ENCODE measurements around the gene IFNLR1. TPM values are rescaled to one million over a fixed set of nuclear protein-coding genes. Genes with fewer than 3 reads are reported as not detected.
A peak's percentile ranks its signal among the peaks of the same experiment; 100 is the strongest.

IFNLR1 gene
- polyA plus RNA-seq, 1 donor (not counting 4 experiments of a cell fraction or from before 2014, with no cell fraction given): 3.4 TPM

- Histone ChIP-seq H3K27me3 (ENCODE audit: control insufficient read depth, extremely low read depth, insufficient read depth, low read length) (no peaks in the 10 kb centered on the region), H3K9me3 (ENCODE audit: control insufficient read depth, low read depth, low read length) (no peaks in the 10 kb centered on the region), H3K9me1 (ENCODE audit: control insufficient read depth, extremely low read depth, insufficient read depth, low read length) (no peaks in the 10 kb centered on the region), H2AFZ (ENCODE audit: control insufficient read depth, low read length) (no peak overlapping the region), H4K20me1 (ENCODE audit: control insufficient read depth, extremely low read depth, insufficient read depth, low read length) (no peaks in the 10 kb centered on the region), H3K4me3 (ENCODE audit: control insufficient read depth in 2 of 3, extremely low read depth in 1 of 3, insufficient read depth in 2 of 3, low read depth in 1 of 3, low read length in 3 of 3) (no peak overlapping the region), H3K4me1 (ENCODE audit: control insufficient read depth, extremely low read depth, insufficient read depth, low read length) (peaks cover 35% of the 10 kb centered on the region), H3K36me3 (ENCODE audit: control insufficient read depth in 2 of 2, extremely low read depth in 1 of 2, insufficient read depth in 2 of 2, low read length in 2 of 2) (peaks cover 0 to 1% of the 10 kb centered on the region in 2 experiments), H3K4me2 (ENCODE audit: control insufficient read depth, extremely low read depth, insufficient read depth, low read depth, low read length) (no peak overlapping the region), H3K9ac (ENCODE audit: control insufficient read depth, extremely low read depth, insufficient read depth, low read length) (no peak overlapping the region), H3K27ac (ENCODE audit: control insufficient read depth, insufficient read depth, low read length) (no peak overlapping the region), H3K79me2 (ENCODE audit: control insufficient read depth, insufficient read depth, low read length) (no peaks in the 10 kb centered on the region)
- dilution Hi-C loops (cut with MboI; ENCODE audit: extremely low pct_ligation_motif_present, low sequenced_read_pairs): no loop called here
- no peak for TF ChIP-seq CTCF (optimal IDR thresholded peaks at IDR 0.05 in 1 of 3, IDR thresholded peaks at IDR 0.05 in 1 of 3, conservative IDR thresholded peaks at IDR 0.05 in 1 of 3; ENCODE audit: extremely low read depth in 1 of 3, insufficient read depth in 2 of 3, low read length in 3 of 3)
- DNase-seq (ENCODE audit: low read depth, low spot score) (no peak), FAIRE-seq (no peak)
Observed at GRCh38 chr1:24121406-24121805, 65.7 kb downstream of the IFNLR1 start.

DNA sequence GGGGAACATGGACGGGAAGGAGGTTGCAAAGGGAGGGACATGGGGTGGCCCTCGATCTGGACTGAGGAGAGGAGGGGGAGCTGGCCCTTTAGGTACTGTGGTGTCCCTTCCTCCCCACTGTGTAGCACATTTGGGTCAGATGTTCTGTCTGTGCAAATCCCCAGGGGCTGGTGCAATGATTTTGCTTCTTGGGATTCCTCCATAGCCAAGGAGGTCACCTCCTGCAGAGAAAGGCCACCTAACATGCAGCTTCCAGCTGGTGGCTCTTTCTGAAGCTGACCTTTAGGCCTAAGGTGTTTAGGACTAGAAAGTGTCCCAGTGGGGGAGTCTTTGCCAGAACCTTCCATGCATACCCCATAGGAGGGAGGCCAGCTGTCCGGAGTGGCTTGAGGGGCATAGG lies 66.1 kb downstream of the IFNLR1 start:
- H3K27ac ChIP-seq (ENCODE audit: control insufficient read depth, insufficient read depth, low read length): peak overlapping the region; percentile 3
- H3K36me3 ChIP-seq (ENCODE audit: control insufficient read depth in 2 of 2, extremely low read depth in 1 of 2, insufficient read depth in 2 of 2, low read length in 2 of 2): peaks cover 0 to 1% of the 10 kb centered on the region in 2 experiments
- H3K9me1 ChIP-seq (ENCODE audit: control insufficient read depth, extremely low read depth, insufficient read depth, low read length): no peaks in the 10 kb centered on the region
- peaks cover 35% of the 10 kb centered on the region for H3K4me1 ChIP-seq (ENCODE audit: control insufficient read depth, extremely low read depth, insufficient read depth, low read length)
- DNase-seq (ENCODE audit: low read depth, low spot score) (no peak), FAIRE-seq (no peak)
- no peaks in the 10 kb centered on the region for H3K27me3 ChIP-seq (ENCODE audit: control insufficient read depth, extremely low read depth, insufficient read depth, low read length)
- H2AFZ ChIP-seq (ENCODE audit: control insufficient read depth, low read length): no peak overlapping the region
- TF ChIP-seq CTCF (optimal IDR thresholded peaks at IDR 0.05 in 1 of 3, IDR thresholded peaks at IDR 0.05 in 1 of 3, conservative IDR thresholded peaks at IDR 0.05 in 1 of 3; ENCODE audit: extremely low read depth in 1 of 3, insufficient read depth in 2 of 3, low read length in 3 of 3) (no peak), EZH2 (IDR thresholded peaks at IDR 0.05; ENCODE audit: low read length) (no peak)
- no peak overlapping the region for H3K4me2 ChIP-seq (ENCODE audit: control insufficient read depth, extremely low read depth, insufficient read depth, low read depth, low read length)
- H3K9ac ChIP-seq (ENCODE audit: control insufficient read depth, extremely low read depth, insufficient read depth, low read length): peak overlapping the region; percentile 62
- H3K79me2 ChIP-seq (ENCODE audit: control insufficient read depth, insufficient read depth, low read length): no peaks in the 10 kb centered on the region
- dilution Hi-C loops (cut with MboI; ENCODE audit: extremely low pct_ligation_motif_present, low sequenced_read_pairs): no loop called here
- H4K20me1 ChIP-seq (ENCODE audit: control insufficient read depth, extremely low read depth, insufficient read depth, low read length): no peaks in the 10 kb centered on the region
- H3K4me3 ChIP-seq (ENCODE audit: control insufficient read depth in 2 of 3, extremely low read depth in 1 of 3, insufficient read depth in 2 of 3, low read depth in 1 of 3, low read length in 3 of 3): no peak overlapping the region
- no peaks in the 10 kb centered on the region for H3K9me3 ChIP-seq (ENCODE audit: control insufficient read depth, low read depth, low read length)
